Measurements from ENCODE around the gene NUP62. TPM values are rescaled to one million over a fixed set of nuclear protein-coding genes. Genes with fewer than 3 reads are reported as not detected.

NUP62 gene
- polyA plus RNA-seq, 1 donor (not counting 4 experiments of a cell fraction or from before 2014, with no cell fraction given) = 12.9 TPM

- dilution Hi-C loops (cut with MboI; ENCODE audit: extremely low pct_ligation_motif_present, low sequenced_read_pairs) = no loop called here
- Histone ChIP-seq H3K79me2 (ENCODE audit: control insufficient read depth, insufficient read depth, low read length) (peaks cover 14% of the 10 kb centered on the region), H2AFZ (ENCODE audit: control insufficient read depth, low read length) (no peak overlapping the region), H3K4me3 (ENCODE audit: control insufficient read depth in 2 of 3, extremely low read depth in 1 of 3, insufficient read depth in 2 of 3, low read depth in 1 of 3, low read length in 3 of 3) (no peak overlapping the region), H3K27me3 (ENCODE audit: control insufficient read depth, extremely low read depth, insufficient read depth, low read length) (no peaks in the 10 kb centered on the region), H4K20me1 (ENCODE audit: control insufficient read depth, extremely low read depth, insufficient read depth, low read length) (peaks cover 7% of the 10 kb centered on the region), H3K9ac (ENCODE audit: control insufficient read depth, extremely low read depth, insufficient read depth, low read length) (no peak overlapping the region), H3K4me2 (ENCODE audit: control insufficient read depth, extremely low read depth, insufficient read depth, low read depth, low read length) (no peak overlapping the region), H3K9me1 (ENCODE audit: control insufficient read depth, extremely low read depth, insufficient read depth, low read length) (no peaks in the 10 kb centered on the region), H3K9me3 (ENCODE audit: control insufficient read depth, low read depth, low read length) (no peaks in the 10 kb centered on the region), H3K4me1 (ENCODE audit: control insufficient read depth, extremely low read depth, insufficient read depth, low read length) (peaks cover 8% of the 10 kb centered on the region), H3K36me3 (ENCODE audit: control insufficient read depth in 2 of 2, extremely low read depth in 1 of 2, insufficient read depth in 2 of 2, low read length in 2 of 2) (peaks cover 22 to 37% of the 10 kb centered on the region in 2 experiments), H3K27ac (ENCODE audit: control insufficient read depth, insufficient read depth, low read length) (no peak overlapping the region)
- DNase-seq (ENCODE audit: low read depth, low spot score) (no peak), FAIRE-seq (no peak)
- TF ChIP-seq CTCF (optimal IDR thresholded peaks at IDR 0.05 in 1 of 3, IDR thresholded peaks at IDR 0.05 in 1 of 3, conservative IDR thresholded peaks at IDR 0.05 in 1 of 3; ENCODE audit: extremely low read depth in 1 of 3, insufficient read depth in 2 of 3, low read length in 3 of 3) (no peak), EZH2 (IDR thresholded peaks at IDR 0.05; ENCODE audit: low read length) (no peak)
Observed at GRCh38 chr19:49857838-49858087, 71.5 kb downstream of the NUP62 start.

- no peak overlapping the region for H2AFZ ChIP-seq (ENCODE audit: control insufficient read depth, low read length)
- FAIRE-seq (no peak), DNase-seq (ENCODE audit: low read depth, low spot score) (no peak)
- H3K9me1 ChIP-seq (ENCODE audit: control insufficient read depth, extremely low read depth, insufficient read depth, low read length) = no peaks in the 10 kb centered on the region
- peaks cover 13% of the 10 kb centered on the region for H3K4me1 ChIP-seq (ENCODE audit: control insufficient read depth, extremely low read depth, insufficient read depth, low read length)
- dilution Hi-C loops (cut with MboI; ENCODE audit: extremely low pct_ligation_motif_present, low sequenced_read_pairs) = no loop called here
- H3K27ac ChIP-seq (ENCODE audit: control insufficient read depth, insufficient read depth, low read length) = no peak overlapping the region
- H3K4me3 ChIP-seq (ENCODE audit: control insufficient read depth in 2 of 3, extremely low read depth in 1 of 3, insufficient read depth in 2 of 3, low read depth in 1 of 3, low read length in 3 of 3) = no peak overlapping the region
- no peaks in the 10 kb centered on the region for H3K9me3 ChIP-seq (ENCODE audit: control insufficient read depth, low read depth, low read length)
- no peaks in the 10 kb centered on the region for H3K27me3 ChIP-seq (ENCODE audit: control insufficient read depth, extremely low read depth, insufficient read depth, low read length)
- peaks cover 19% of the 10 kb centered on the region for H3K79me2 ChIP-seq (ENCODE audit: control insufficient read depth, insufficient read depth, low read length)
- H3K4me2 ChIP-seq (ENCODE audit: control insufficient read depth, extremely low read depth, insufficient read depth, low read depth, low read length) = no peak overlapping the region
- TF ChIP-seq CTCF (optimal IDR thresholded peaks at IDR 0.05 in 1 of 3, IDR thresholded peaks at IDR 0.05 in 1 of 3, conservative IDR thresholded peaks at IDR 0.05 in 1 of 3; ENCODE audit: extremely low read depth in 1 of 3, insufficient read depth in 2 of 3, low read length in 3 of 3) (no peak), EZH2 (IDR thresholded peaks at IDR 0.05; ENCODE audit: low read length) (no peak)
- H3K36me3 ChIP-seq (ENCODE audit: control insufficient read depth in 2 of 2, extremely low read depth in 1 of 2, insufficient read depth in 2 of 2, low read length in 2 of 2) = peaks cover 22 to 37% of the 10 kb centered on the region in 2 experiments
- peaks cover 7% of the 10 kb centered on the region for H4K20me1 ChIP-seq (ENCODE audit: control insufficient read depth, extremely low read depth, insufficient read depth, low read length)
- no peak overlapping the region for H3K9ac ChIP-seq (ENCODE audit: control insufficient read depth, extremely low read depth, insufficient read depth, low read length)
Observed at GRCh38 chr19:49857061-49857837, 72.1 kb downstream of the NUP62 start.

Other genes with a start within 250 kb of the NUP62 start
- gene ADM5, start 239.9 kb downstream of the NUP62 start, polyA plus RNA-seq = 0.73 to 0.76 TPM (median 0.73 TPM) in 3 replicates
- 0.39 to 0.49 TPM (median 0.41 TPM) in 3 replicates for gene CPT1C, start 238.4 kb downstream of the NUP62 start, polyA plus RNA-seq
- gene TSKS, start 166.2 kb downstream of the NUP62 start, polyA plus RNA-seq = 1.3 to 2.2 TPM (median 1.9 TPM) in 3 replicates
- 36.7 to 67.7 TPM (median 52.7 TPM) in 3 replicates for gene AP2A1, start 162.5 kb downstream of the NUP62 start, polyA plus RNA-seq
- gene FUZ, start 116.2 kb downstream of the NUP62 start, polyA plus RNA-seq = 2.6 to 4.7 TPM (median 3.7 TPM) in 3 replicates
- gene MED25, start 111.2 kb downstream of the NUP62 start, polyA plus RNA-seq = 12.5 to 37.0 TPM (median 13.9 TPM) in 3 replicates
- gene PTOV1, start 78.3 kb downstream of the NUP62 start, polyA plus RNA-seq = 22.9 to 49.0 TPM (median 32.1 TPM) in 3 replicates
- gene PNKP, start 61.9 kb downstream of the NUP62 start, polyA plus RNA-seq = 19.3 to 26.4 TPM (median 19.6 TPM) in 3 replicates
- 27.2 to 43.8 TPM (median 28.8 TPM) in 3 replicates for gene AKT1S1, start 52.1 kb downstream of the NUP62 start, polyA plus RNA-seq
- gene TBC1D17, start 51.8 kb downstream of the NUP62 start, polyA plus RNA-seq = 9.0 to 25.6 TPM (median 9.4 TPM) in 3 replicates
- gene IL4I1, start 32.6 kb downstream of the NUP62 start, polyA plus RNA-seq = 0.09 to 0.22 TPM (median 0.13 TPM) in 3 replicates
- 4.6 to 9.3 TPM (median 6.0 TPM) in 3 replicates for gene ATF5, start 299 bp downstream of the NUP62 start, polyA plus RNA-seq
- gene SIGLEC11, start 31.7 kb upstream of the NUP62 start, polyA plus RNA-seq = not detected in 3 replicates
- 15.6 to 36.0 TPM (median 16.2 TPM) in 3 replicates for gene VRK3, start 95.9 kb upstream of the NUP62 start, polyA plus RNA-seq
- gene ZNF473, start 96.5 kb upstream of the NUP62 start, polyA plus RNA-seq = 5.4 to 9.3 TPM (median 7.7 TPM) in 3 replicates
- not detected in 3 replicates for gene IZUMO2, start 233.8 kb upstream of the NUP62 start, polyA plus RNA-seq

Data from keratinocyte (primary cell).